ENCODE measurements around the gene WNT3A. TPM values are rescaled to one million over a fixed set of nuclear protein-coding genes. Genes with fewer than 3 reads are reported as not detected.

WNT3A gene
- total RNA-seq, 2 experiments from 2014 or later: 0.08 to 0.14 TPM

DNA sequence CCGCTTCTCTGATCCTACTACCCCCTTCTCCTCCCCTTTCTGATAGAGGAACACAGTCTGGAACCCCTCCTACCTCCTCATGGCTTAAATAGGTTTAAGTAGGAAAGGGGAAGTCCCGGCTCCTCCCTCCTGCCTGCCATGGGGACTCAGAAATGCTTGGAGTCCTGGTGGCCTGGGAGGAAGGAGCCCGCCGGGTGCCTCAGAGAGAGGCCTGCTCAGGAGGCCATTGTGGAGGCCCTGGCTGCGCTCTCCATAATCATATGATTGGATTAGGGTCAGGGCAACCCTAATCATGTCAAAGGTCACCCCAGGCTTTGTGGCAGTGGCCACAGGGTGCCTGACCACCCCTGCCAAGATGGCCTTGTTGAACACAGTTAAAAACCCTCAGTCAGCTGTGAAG is 29.0 kb downstream of the WNT3A start:
- Mint-ChIP-seq H3K9me3 (no peaks in the 10 kb centered on the region), H3K27ac (no peak overlapping the region), H3K36me3 (ENCODE audit: low read depth) (no peaks in the 10 kb centered on the region), H3K4me3 (no peak overlapping the region), H3K4me1 (ENCODE audit: low read depth) (no peaks in the 10 kb centered on the region), H3K27me3 (peaks cover 65% of the 10 kb centered on the region)
- H3K36me3 ChIP-seq (ENCODE audit: insufficient read depth, low read length): no peaks in the 10 kb centered on the region
- peaks cover 0 to 19% of the 10 kb centered on the region in 2 experiments for H3K9me3 ChIP-seq (ENCODE audit: control insufficient read depth in 1 of 2, insufficient read depth in 1 of 2, low read length in 2 of 2)
- no peak overlapping the region for H3K27ac ChIP-seq (ENCODE audit: low read depth in 1 of 2, low read length in 2 of 2)
- H3K4me3 ChIP-seq (ENCODE audit: low read length): no peak overlapping the region
- POLR2A ChIA-PET: no interaction called here
- intact Hi-C loops (cut with DNase I, micrococcal nuclease): no loop called here
- DNase-seq (no peak), ATAC-seq (ENCODE audit: poor library complexity) (no peak)
- H3K27me3 ChIP-seq (ENCODE audit: control insufficient read depth in 1 of 2, insufficient read depth in 2 of 2, low read length in 2 of 2): peaks cover 45% of the 10 kb centered on the region in 2 experiments
- CTCF ChIA-PET: no interaction called here
- TF ChIP-seq, protein P1, sequence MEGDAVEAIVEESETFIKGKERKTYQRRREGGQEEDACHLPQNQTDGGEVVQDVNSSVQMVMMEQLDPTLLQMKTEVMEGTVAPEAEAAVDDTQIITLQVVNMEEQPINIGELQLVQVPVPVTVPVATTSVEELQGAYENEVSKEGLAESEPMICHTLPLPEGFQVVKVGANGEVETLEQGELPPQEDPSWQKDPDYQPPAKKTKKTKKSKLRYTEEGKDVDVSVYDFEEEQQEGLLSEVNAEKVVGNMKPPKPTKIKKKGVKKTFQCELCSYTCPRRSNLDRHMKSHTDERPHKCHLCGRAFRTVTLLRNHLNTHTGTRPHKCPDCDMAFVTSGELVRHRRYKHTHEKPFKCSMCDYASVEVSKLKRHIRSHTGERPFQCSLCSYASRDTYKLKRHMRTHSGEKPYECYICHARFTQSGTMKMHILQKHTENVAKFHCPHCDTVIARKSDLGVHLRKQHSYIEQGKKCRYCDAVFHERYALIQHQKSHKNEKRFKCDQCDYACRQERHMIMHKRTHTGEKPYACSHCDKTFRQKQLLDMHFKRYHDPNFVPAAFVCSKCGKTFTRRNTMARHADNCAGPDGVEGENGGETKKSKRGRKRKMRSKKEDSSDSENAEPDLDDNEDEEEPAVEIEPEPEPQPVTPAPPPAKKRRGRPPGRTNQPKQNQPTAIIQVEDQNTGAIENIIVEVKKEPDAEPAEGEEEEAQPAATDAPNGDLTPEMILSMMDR (IDR thresholded peaks at IDR 0.05): no peak
- peaks cover 8% of the 10 kb centered on the region for H3K4me1 ChIP-seq (ENCODE audit: insufficient read depth, low read length)

DNA sequence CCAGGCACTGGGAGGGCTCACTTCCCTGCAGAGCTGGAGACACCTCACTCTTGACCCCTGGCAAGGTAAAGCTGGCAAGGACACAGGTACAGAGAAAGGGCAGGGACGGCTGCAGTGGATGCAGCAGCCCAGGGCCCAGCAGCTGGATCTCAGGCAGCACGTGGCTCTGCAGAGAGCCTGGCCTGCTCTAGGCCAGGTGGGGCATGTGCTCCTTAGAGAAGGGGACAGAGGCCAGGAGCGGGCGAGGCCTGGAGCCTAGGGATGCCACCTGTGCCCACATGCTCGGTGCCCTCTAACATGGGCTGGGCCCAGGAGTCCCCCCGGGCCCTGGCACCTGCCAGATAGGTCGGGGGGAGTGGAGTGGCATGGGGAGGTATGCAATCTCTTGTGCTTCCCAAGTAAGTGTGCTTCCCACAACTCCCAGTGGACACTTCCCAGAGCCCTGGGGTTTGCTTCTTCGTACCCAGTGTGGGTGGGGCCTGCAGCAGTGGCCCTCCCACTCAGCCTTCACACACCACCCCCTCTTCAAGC is 30.0 kb downstream of the WNT3A start:
- H3K4me1 Mint-ChIP-seq (ENCODE audit: low read depth): no peaks in the 10 kb centered on the region
- CTCF ChIA-PET: no interaction called here
- H3K9me3 ChIP-seq (ENCODE audit: control insufficient read depth in 1 of 2, insufficient read depth in 1 of 2, low read length in 2 of 2): peaks cover 0 to 14% of the 10 kb centered on the region in 2 experiments
- POLR2A ChIA-PET: no interaction called here
- H3K9me3 Mint-ChIP-seq: no peaks in the 10 kb centered on the region
- TF ChIP-seq, protein P1 (IDR thresholded peaks at IDR 0.05): no peak
- H3K4me3 ChIP-seq (ENCODE audit: low read length): no peak overlapping the region
- H3K36me3 ChIP-seq (ENCODE audit: insufficient read depth, low read length): no peaks in the 10 kb centered on the region
- H3K4me3 Mint-ChIP-seq: no peak overlapping the region
- H3K4me1 ChIP-seq (ENCODE audit: insufficient read depth, low read length): peaks cover 8% of the 10 kb centered on the region
- H3K27me3 Mint-ChIP-seq: peaks cover 56% of the 10 kb centered on the region
- H3K36me3 Mint-ChIP-seq (ENCODE audit: low read depth): no peaks in the 10 kb centered on the region
- no peak overlapping the region for H3K27ac Mint-ChIP-seq
- no peak for ATAC-seq (ENCODE audit: poor library complexity)
- no peak overlapping the region for H3K27ac ChIP-seq (ENCODE audit: low read depth in 1 of 2, low read length in 2 of 2)
- peaks cover 45% of the 10 kb centered on the region in 2 experiments for H3K27me3 ChIP-seq (ENCODE audit: control insufficient read depth in 1 of 2, insufficient read depth in 2 of 2, low read length in 2 of 2)
- peak in 2 of 14 experiments; percentile 6 to 29 for DNase-seq
- intact Hi-C loops (cut with DNase I, micrococcal nuclease): no loop called here

DNA sequence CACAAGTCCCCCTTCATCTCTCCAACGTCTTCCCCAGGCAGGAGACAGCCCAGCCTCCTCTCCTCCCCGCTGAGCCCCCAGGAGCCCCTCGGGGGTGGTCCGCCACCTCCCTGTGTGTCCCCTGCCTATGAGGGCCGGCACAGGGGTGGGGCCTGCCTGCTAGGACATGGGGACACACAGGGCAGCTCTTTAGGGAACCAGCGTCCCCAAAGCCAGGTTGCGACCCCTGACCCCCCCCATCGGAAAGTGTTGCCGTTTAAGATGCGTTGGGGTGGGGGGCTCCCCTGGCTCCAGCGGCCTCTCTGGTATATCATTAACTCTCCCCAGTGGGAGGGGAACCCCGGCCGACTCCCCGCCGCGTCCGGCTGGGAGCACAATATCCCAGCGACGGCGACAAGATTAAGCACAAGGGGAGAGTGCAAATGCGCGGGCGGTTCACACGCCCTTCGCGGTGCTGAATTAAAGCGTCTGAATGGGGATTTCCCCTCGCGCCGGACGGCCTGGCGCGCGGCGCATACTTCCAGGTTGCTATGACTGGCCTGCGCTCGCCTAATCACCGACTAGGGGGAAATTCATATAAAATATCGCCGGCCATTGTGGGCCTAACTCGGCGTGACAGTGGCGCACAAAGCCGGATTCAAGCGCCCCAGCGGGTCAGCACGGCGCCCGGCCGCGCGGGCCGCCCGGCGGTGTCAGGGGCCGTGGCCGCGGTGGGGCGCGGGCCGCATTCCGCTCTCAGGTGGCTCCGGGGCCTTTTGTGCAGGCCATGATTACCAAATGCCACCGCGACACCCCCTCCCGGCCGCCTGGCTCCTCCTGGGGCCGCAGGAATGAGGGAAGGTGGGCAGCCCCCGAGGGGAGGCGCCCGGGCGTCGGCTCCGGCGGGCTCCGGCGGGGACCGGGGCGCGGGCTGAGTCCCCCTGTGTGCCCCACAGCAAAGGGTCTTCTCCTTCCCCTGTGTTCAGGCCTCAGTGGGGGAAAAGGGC is 30.9 kb downstream of the WNT3A start:
- Histone ChIP-seq H3K27me3 (ENCODE audit: control insufficient read depth in 1 of 2, insufficient read depth in 2 of 2, low read length in 2 of 2) (peaks cover 45% of the 10 kb centered on the region in 2 experiments), H3K9me3 (ENCODE audit: control insufficient read depth in 1 of 2, insufficient read depth in 1 of 2, low read length in 2 of 2) (peaks cover 0 to 14% of the 10 kb centered on the region in 2 experiments), H3K4me1 (ENCODE audit: insufficient read depth, low read length) (peaks cover 8% of the 10 kb centered on the region), H3K36me3 (ENCODE audit: insufficient read depth, low read length) (no peaks in the 10 kb centered on the region), H3K4me3 (ENCODE audit: low read length) (peak overlapping the region; percentile 28), H3K27ac (ENCODE audit: low read depth in 1 of 2, low read length in 2 of 2) (no peak overlapping the region)
- Mint-ChIP-seq H3K9me3 (no peaks in the 10 kb centered on the region), H3K27ac (no peak overlapping the region), H3K4me1 (ENCODE audit: low read depth) (no peaks in the 10 kb centered on the region), H3K4me3 (no peak overlapping the region), H3K27me3 (peaks cover 52% of the 10 kb centered on the region), H3K36me3 (ENCODE audit: low read depth) (no peaks in the 10 kb centered on the region)
- DNase-seq (peak in 5 of 14 experiments; percentile 8 to 52 (median 31)), ATAC-seq (ENCODE audit: poor library complexity) (peak; percentile 41)
- CTCF ChIA-PET: no interaction called here
- TF ChIP-seq, protein P1 (IDR thresholded peaks at IDR 0.05): no peak
- POLR2A ChIA-PET: no interaction called here
- intact Hi-C loops (cut with DNase I, micrococcal nuclease): no loop called here

Data from CD4-positive, alpha-beta T cell (primary cell).